ENCODE measurements around the gene COLEC12. TPM values are rescaled to one million over a fixed set of nuclear protein-coding genes. Genes with fewer than 3 reads are reported as not detected.

The COLEC12 gene
- total and polyA plus RNA-seq, 3 donors from 2014 or later: 4.5 to 10.4 (median 8.1) TPM

DNA sequence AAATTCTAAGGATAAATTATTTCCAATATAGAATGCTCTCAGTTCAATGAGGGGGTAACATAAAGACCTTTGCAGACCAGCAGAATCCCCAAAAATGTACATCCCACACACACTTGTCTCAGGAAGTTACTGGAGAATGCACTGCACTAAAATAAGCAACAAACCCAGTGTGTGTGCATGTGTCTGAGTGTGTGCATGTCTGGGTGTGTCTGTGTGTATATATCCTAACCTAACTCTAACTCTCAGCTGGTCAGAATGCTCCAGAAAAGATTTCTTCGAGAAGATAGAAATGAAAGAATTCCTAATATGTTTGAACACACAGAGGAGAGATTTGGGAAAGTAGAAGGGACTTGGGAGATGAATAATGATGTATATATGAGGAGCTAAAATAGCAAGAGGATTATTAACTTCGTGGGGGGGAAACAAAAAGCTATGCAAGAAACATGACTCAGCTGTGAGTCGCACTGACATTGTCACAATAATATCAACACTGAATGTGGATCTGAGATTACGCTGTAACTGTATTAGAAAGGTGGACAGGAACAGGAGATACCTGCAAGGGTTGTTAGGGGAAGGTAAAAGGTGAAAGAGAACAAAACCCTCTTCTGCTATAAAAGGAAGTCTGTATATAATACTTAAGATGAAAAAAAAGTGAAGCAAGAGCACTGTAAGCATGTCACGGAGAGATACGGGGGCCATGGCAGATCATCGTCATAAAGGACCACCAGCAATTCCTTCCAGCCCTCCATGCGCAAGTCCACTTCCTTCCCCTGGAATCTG is 11.1 kb downstream of the COLEC12 start:
- DNase-seq: no peak
- Histone ChIP-seq H3K27ac (no peak overlapping the region), H3K27me3 (no peaks in the 10 kb centered on the region), H3K4me1 (no peaks in the 10 kb centered on the region), H3K36me3 (ENCODE audit: low read depth, missing control alignments) (no peaks in the 10 kb centered on the region), H3K4me3 (no peak overlapping the region), H3K9me3 (no peaks in the 10 kb centered on the region)
- intact Hi-C loops (cut with DNase I; ENCODE audit: low total_unique reads): no loop called here
- WGBS, 2 donors: 88% methylated on average over 8 of the region's 8 CpGs
- TF ChIP-seq POLR2A (IDR thresholded peaks at IDR 0.05): no peak
- TF ChIP-seq, protein P1, sequence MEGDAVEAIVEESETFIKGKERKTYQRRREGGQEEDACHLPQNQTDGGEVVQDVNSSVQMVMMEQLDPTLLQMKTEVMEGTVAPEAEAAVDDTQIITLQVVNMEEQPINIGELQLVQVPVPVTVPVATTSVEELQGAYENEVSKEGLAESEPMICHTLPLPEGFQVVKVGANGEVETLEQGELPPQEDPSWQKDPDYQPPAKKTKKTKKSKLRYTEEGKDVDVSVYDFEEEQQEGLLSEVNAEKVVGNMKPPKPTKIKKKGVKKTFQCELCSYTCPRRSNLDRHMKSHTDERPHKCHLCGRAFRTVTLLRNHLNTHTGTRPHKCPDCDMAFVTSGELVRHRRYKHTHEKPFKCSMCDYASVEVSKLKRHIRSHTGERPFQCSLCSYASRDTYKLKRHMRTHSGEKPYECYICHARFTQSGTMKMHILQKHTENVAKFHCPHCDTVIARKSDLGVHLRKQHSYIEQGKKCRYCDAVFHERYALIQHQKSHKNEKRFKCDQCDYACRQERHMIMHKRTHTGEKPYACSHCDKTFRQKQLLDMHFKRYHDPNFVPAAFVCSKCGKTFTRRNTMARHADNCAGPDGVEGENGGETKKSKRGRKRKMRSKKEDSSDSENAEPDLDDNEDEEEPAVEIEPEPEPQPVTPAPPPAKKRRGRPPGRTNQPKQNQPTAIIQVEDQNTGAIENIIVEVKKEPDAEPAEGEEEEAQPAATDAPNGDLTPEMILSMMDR (IDR thresholded peaks at IDR 0.05): no peak

DNA sequence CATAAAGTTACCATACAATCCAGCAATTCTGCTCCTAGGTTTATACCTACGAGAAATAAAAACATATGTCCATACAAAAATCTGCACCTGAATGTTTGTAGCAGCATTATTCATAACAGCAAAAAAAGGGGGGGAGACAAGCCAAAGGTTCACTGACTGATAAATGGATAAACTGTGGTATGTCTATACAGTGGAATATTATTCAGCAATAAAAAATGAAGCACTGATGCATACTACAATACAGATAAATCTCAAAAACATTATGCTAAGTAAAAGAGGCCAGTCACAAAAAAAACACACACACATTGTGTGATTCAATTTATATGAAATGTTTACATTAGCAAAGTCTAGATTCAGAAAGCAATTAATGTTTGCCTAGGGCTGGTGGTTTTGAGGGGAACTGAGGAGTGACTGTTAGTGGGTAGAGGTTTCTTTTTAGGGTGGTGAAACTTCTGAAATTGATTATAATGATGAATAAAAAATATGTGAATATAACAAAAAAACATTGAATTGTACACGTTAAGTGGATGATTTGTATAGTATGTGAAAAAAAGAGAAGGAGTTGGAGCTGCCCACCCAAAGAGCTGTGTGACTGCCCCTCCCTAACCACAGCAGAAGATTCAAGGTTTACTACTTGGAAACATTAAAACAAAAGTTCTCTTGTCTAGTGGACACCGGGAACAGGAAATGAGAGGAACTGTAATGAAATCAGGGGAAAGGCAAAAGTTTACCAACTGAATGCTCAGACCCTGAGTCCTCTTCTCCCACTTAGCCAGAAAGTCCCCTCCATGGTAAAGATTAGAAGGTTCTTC is 13.4 kb downstream of the COLEC12 start:
- H3K36me3 ChIP-seq (ENCODE audit: low read depth, missing control alignments): no peaks in the 10 kb centered on the region
- no peak for DNase-seq
- no peaks in the 10 kb centered on the region for H3K27me3 ChIP-seq
- H3K27ac ChIP-seq: no peak overlapping the region
- intact Hi-C loops (cut with DNase I; ENCODE audit: low total_unique reads): no loop called here
- no peak overlapping the region for H3K4me3 ChIP-seq
- H3K4me1 ChIP-seq: no peaks in the 10 kb centered on the region
- no peaks in the 10 kb centered on the region for H3K9me3 ChIP-seq
- TF ChIP-seq POLR2A (IDR thresholded peaks at IDR 0.05): no peak
- TF ChIP-seq, protein P1 (IDR thresholded peaks at IDR 0.05): no peak
- WGBS, 2 donors: 53 to 55% methylated on average over 3 of the region's 3 CpGs

DNA sequence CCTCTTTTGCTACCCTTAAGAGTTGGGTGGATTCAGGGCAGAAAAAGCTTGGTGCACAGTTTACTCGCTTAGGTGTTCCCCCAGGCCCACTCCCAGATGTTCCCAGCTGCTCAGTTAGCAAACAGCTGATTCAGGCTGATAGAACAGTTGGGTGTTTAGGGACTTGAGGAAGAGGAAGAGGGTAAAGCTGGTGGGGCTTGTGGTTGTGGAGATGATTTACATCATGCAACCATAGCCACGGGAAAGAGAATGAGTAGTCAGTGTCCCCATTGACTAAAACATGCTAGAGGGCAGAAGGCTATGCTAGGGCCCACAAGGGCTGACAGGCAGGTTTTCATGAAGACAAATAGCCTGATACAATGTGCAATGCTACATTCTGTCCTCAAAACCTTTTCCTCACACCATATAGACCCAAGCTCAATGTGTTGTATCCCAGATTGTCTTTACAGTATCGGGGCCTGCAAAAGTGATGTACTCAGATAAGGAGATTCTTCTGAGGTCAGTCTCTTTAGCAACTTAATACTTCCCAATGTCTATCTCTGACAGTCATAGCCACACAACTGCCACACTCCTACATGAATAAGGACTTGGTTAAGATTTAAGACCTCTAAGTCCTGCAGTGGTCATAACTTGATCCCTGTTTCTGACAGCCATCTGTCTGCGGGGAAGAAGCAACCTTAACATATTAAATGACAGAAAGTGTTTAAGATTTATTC is 15.6 kb downstream of the COLEC12 start:
- TF ChIP-seq, protein P1 (IDR thresholded peaks at IDR 0.05): no peak
- TF ChIP-seq POLR2A (IDR thresholded peaks at IDR 0.05): no peak
- 65 to 79% methylated on average over 4 of the region's 4 CpGs for WGBS, 2 donors
- Histone ChIP-seq H3K27ac (no peak overlapping the region), H3K9me3 (no peaks in the 10 kb centered on the region), H3K27me3 (no peaks in the 10 kb centered on the region), H3K36me3 (ENCODE audit: low read depth, missing control alignments) (no peaks in the 10 kb centered on the region), H3K4me1 (no peaks in the 10 kb centered on the region), H3K4me3 (no peak overlapping the region)
- DNase-seq: no peak
- intact Hi-C loops (cut with DNase I; ENCODE audit: low total_unique reads): no loop called here

DNA sequence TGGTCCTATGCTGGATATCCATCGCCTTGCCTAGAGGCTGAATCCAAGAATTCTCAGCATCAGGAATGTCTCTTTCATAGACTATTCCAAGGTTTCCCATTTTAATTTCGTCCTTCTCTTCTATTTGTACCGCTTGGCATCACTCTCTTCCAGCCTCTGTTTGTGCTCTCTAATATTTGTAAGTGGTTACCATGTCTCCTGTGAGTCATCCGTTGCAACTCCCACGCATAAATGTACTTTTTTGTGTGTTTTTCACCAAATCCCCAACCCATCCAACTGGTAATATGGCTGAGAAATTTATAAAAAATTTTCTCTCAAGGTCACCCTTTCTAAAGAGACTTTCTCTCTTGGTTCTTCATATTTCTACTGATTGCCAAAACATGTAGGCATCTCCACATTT is 21.8 kb downstream of the COLEC12 start:
- no peaks in the 10 kb centered on the region for H3K27me3 ChIP-seq
- H3K36me3 ChIP-seq (ENCODE audit: low read depth, missing control alignments): no peaks in the 10 kb centered on the region
- peaks cover 14% of the 10 kb centered on the region for H3K4me1 ChIP-seq
- 69 to 78% methylated on average over 5 of the region's 5 CpGs for WGBS, 2 donors
- no peak overlapping the region for H3K4me3 ChIP-seq
- TF ChIP-seq, protein P1 (IDR thresholded peaks at IDR 0.05): no peak
- no peak for TF ChIP-seq POLR2A (IDR thresholded peaks at IDR 0.05)
- no peak overlapping the region for H3K27ac ChIP-seq
- no peak for DNase-seq
- intact Hi-C loops (cut with DNase I; ENCODE audit: low total_unique reads): no loop called here
- H3K9me3 ChIP-seq: no peaks in the 10 kb centered on the region

Measured in testis (tissue), 3 donors.